IMR-90 (cell line): ENCODE data around the gene TCF7L2. TPM values are rescaled to one million over a fixed set of nuclear protein-coding genes. Genes with fewer than 3 reads are reported as not detected.

Experiments used
- ATAC-seq: fragments of 200-7000 bp; cut with Tn5 transposase; 2 replicates; pipeline ENCODE4 v1.9.1; 2020; ENCODE audit warnings: low read depth, mild to moderate bottlenecking, moderate library complexity
- BruUV-seq: library from RNA; stranded (reverse); fragments of 400-500 nt; replicated peaks from 2 replicates; lab custom pipeline; 2021; lab: Mats Ljungman, UMichigan
- CTCF ChIA-PET: fragments of 300-600 bp; formaldehyde crosslinking; extraction: SDS; loops from one replicate; lab custom pipeline; 2021; ENCODE audit warnings: antibody characterized with exemption; lab: Yijun Ruan, JAX
- POLR2A ChIA-PET: fragments of 300-600 bp; sonication (Branson Sonifier 250); formaldehyde crosslinking; loops from one replicate; lab custom pipeline; 2022; ENCODE audit warnings: antibody characterized with exemption; ENCODE audit not compliant: unreplicated experiment; lab: Charles Lee
- DNase-seq: peaks from one replicate; pipeline ENCODE4 v3.0.0; 2013
- H2AFZ ChIP-seq: replicated peaks from 2 replicates; pipeline ENCODE3; 2013; ENCODE audit warnings: low read length, mild to moderate bottlenecking; ENCODE audit not compliant: poor library complexity
- H2AK5ac ChIP-seq: 2 replicates; pipeline ENCODE4 v1.6.1; 2013; ENCODE audit warnings: low read depth, low read length, inconsistent platforms
- H2AK9ac ChIP-seq: replicated peaks from 2 replicates; pipeline ENCODE3; 2013; ENCODE audit warnings: mild to moderate bottlenecking, low read depth, low read length, moderate library complexity; ENCODE audit not compliant: poor library complexity
- H2BK120ac ChIP-seq: 2 replicates; pipeline ENCODE4 v1.6.1; 2013; ENCODE audit warnings: low read depth, low read length, inconsistent platforms
- H2BK15ac ChIP-seq: 3 replicates; pipeline ENCODE4 v1.6.1; 2013; ENCODE audit warnings: low read depth, low read length, inconsistent platforms
- H2BK20ac ChIP-seq: 2 replicates; pipeline ENCODE4 v1.6.1; 2013; ENCODE audit warnings: low read depth, mild to moderate bottlenecking, inconsistent platforms, low read length, moderate library complexity
- H2BK5ac ChIP-seq: 2 replicates; pipeline ENCODE4 v1.6.1; 2013; ENCODE audit warnings: mild to moderate bottlenecking, low read depth, low read length, inconsistent platforms; ENCODE audit not compliant: poor library complexity, severe bottlenecking
- H3K14ac ChIP-seq: replicated peaks from 2 replicates; pipeline ENCODE4 v1.6.1; 2013; ENCODE audit warnings: low read depth, low read length, inconsistent platforms
- H3K18ac ChIP-seq: 2 replicates; pipeline ENCODE4 v1.6.1; 2013; ENCODE audit warnings: low read depth, low read length, control low read depth
- H3K23ac ChIP-seq: 2 replicates; pipeline ENCODE4 v1.6.1; 2013; ENCODE audit warnings: low read depth, low read length, inconsistent platforms
- H3K27ac ChIP-seq: 2 replicates; pipeline ENCODE4 v1.5.1; 2013; ENCODE audit warnings: mild to moderate bottlenecking, control low read depth, low read length; ENCODE audit not compliant: insufficient read depth
- H3K27me3 ChIP-seq: 2 replicates; pipeline ENCODE4 v1.6.1; 2013; ENCODE audit warnings: low read length; ENCODE audit not compliant: control insufficient read depth, insufficient read depth
- H3K36me3 ChIP-seq: 2 replicates; pipeline ENCODE4 v1.6.1; 2013; ENCODE audit warnings: low read length, mixed read lengths; ENCODE audit not compliant: control insufficient read depth, insufficient read depth
- H3K4ac ChIP-seq: 2 replicates; pipeline ENCODE4 v1.6.1; 2013; ENCODE audit warnings: low read depth, low read length, inconsistent platforms
- H3K4me1 ChIP-seq: 2 replicates; pipeline ENCODE4 v1.6.1; 2013; ENCODE audit warnings: low read length, mixed read lengths; ENCODE audit not compliant: control insufficient read depth, insufficient read depth
- H3K4me2 ChIP-seq: 2 replicates; pipeline ENCODE4 v1.6.1; 2013; ENCODE audit warnings: low read depth, mild to moderate bottlenecking, control low read depth, low read length, moderate library complexity
- H3K4me3 ChIP-seq: 2 replicates; pipeline ENCODE4 v1.5.1; 2013; ENCODE audit warnings: low read depth, mild to moderate bottlenecking, control low read depth, low read length, moderate library complexity; ENCODE audit not compliant: insufficient read depth
- H3K56ac ChIP-seq: 2 replicates; pipeline ENCODE4 v1.6.1; 2013; ENCODE audit warnings: low read length, inconsistent platforms; ENCODE audit not compliant: insufficient read depth; ENCODE audit errors: extremely low read depth
- H3K79me1 ChIP-seq, 2 experiments: 2 replicates each; pipeline ENCODE4 v1.6.1; 2013; ENCODE audit warnings: low read length in 2 of 2, inconsistent platforms in 1 of 2, low read depth in 1 of 2
- H3K9ac ChIP-seq: 2 replicates; pipeline ENCODE4 v1.6.1; 2013; ENCODE audit warnings: low read depth, low read length, control low read depth
- H3K9me1 ChIP-seq: 2 replicates; pipeline ENCODE4 v1.6.1; 2013; ENCODE audit warnings: low read length, inconsistent platforms; ENCODE audit not compliant: insufficient read depth
- H3K9me3 ChIP-seq: 2 replicates; pipeline ENCODE4 v1.6.1; 2013; ENCODE audit warnings: low read length; ENCODE audit not compliant: control insufficient read depth, insufficient read depth
- H4K20me1 ChIP-seq: 2 replicates; pipeline ENCODE4 v1.6.1; 2013; ENCODE audit warnings: low read length, inconsistent platforms; ENCODE audit not compliant: insufficient read depth
- H4K5ac ChIP-seq: 2 replicates; pipeline ENCODE4 v1.6.1; 2013; ENCODE audit warnings: mild to moderate bottlenecking, low read depth, low read length, control low read depth
- H4K8ac ChIP-seq, 2 experiments: 2 replicates each; pipeline ENCODE4 v1.6.1; 2013; ENCODE audit warnings: low read depth in 2 of 2, low read length in 2 of 2, control low read depth in 1 of 2, inconsistent platforms in 1 of 2
- H4K91ac ChIP-seq: 2 replicates; pipeline ENCODE4 v1.6.1; 2013; ENCODE audit warnings: low read depth, low read length, inconsistent platforms; ENCODE audit not compliant: insufficient read depth
- BHLHE40 ChIP-seq: fragments of 150-350 bp; IDR thresholded peaks from 2 replicates; pipeline ENCODE4 v1.6.1; 2016; ENCODE audit warnings: mild to moderate bottlenecking, low read depth, low read length
- CTCF ChIP-seq: conservative IDR thresholded peaks from 2 replicates; pipeline ENCODE4 v1.5.1; 2012; ENCODE audit warnings: mild to moderate bottlenecking, low read depth, low read length, improper control_type of control experiment
- ELK1 ChIP-seq: fragments of 150-350 bp; IDR thresholded peaks from 2 replicates; pipeline ENCODE4 v1.6.1; 2016; ENCODE audit warnings: low read depth, mild to moderate bottlenecking, low read length, moderate library complexity, borderline replicate concordance
- FOS ChIP-seq: fragments of 150-350 bp; IDR thresholded peaks from 2 replicates; pipeline ENCODE4 v1.6.1; 2016; ENCODE audit warnings: low read depth, low read length
- MAFK ChIP-seq: IDR thresholded peaks from 2 replicates; pipeline ENCODE4 v1.6.1; 2012; ENCODE audit warnings: low read depth, low read length, improper control_type of control experiment
- MAZ ChIP-seq: IDR thresholded peaks from 2 replicates; pipeline ENCODE4 v1.6.1; 2012; ENCODE audit warnings: low read depth, mild to moderate bottlenecking, low read length, improper control_type of control experiment, moderate library complexity, borderline replicate concordance
- POLR2A ChIP-seq: IDR thresholded peaks from 2 replicates; pipeline ENCODE4 v1.6.1; 2012; ENCODE audit warnings: mild to moderate bottlenecking, low read depth, low read length
- RAD21 ChIP-seq: IDR thresholded peaks from 2 replicates; pipeline ENCODE4 v1.6.1; 2012; ENCODE audit warnings: low read length, improper control_type of control experiment
- RCOR1 ChIP-seq: IDR thresholded peaks from 2 replicates; pipeline ENCODE4 v1.6.1; 2012; ENCODE audit warnings: mild to moderate bottlenecking, low read length, improper control_type of control experiment; ENCODE audit not compliant: insufficient replicate concordance
- SMC3 ChIP-seq: fragments of 150-350 bp; IDR thresholded peaks from 2 replicates; pipeline ENCODE4 v1.6.1; 2016; ENCODE audit warnings: low read depth, mild to moderate bottlenecking, antibody characterized with exemption, low read length, moderate library complexity
- USF2 ChIP-seq: fragments of 150-350 bp; IDR thresholded peaks from 2 replicates; pipeline ENCODE4 v1.6.1; 2017; ENCODE audit warnings: mild to moderate bottlenecking, antibody characterized with exemption, low read length, low read depth
- WGBS, 2 experiments: methylation state at CpG; one replicate each; pipeline versions ENCODE4 v1.1.5 to v1.1.7; 2013; ENCODE audit warnings: missing lambda C conversion rate in 2 of 2; ENCODE audit not compliant: insufficient read length in 1 of 2; ENCODE audit errors: extremely low coverage in 2 of 2; 5-methylcytosine and 5-hydroxymethylcytosine counted together
- dilution Hi-C: fragments of 300-500 bp; cut with HindIII; formaldehyde crosslinking; loops from one replicate; pipeline ENCODE4 v1.14.3; 2018; ENCODE audit warnings: low sequenced_read_pairs; ENCODE audit not compliant: unreplicated experiment
- in situ Hi-C: fragments of 300-500 bp; cut with MboI; formaldehyde crosslinking; loops from 3 replicates; pipeline ENCODE4 v1.14.3; 2019; ENCODE audit warnings: low sequenced_read_pairs, inconsistent platforms, mixed read lengths
- intact Hi-C: fragments of 100-400 bp; cut with micrococcal nuclease; formaldehyde crosslinking; loops from 2 replicates; pipeline ENCODE4 v1.10.0; 2022
- polyA plus RNA-seq, 3 experiments: library from polyadenylated mRNA; depleted of rRNA; stranded (reverse); fragments of >200 nt; gene quantifications; 2 replicates each; pipeline ENCODE4 v1.2.3, GENCODE V29; 2012; ENCODE audit warnings: low replicate concordance in 1 of 3
- total RNA-seq: library from RNA; depleted of rRNA; stranded (reverse); fragments of >200 nt; gene quantifications from 2 replicates; pipeline ENCODE4 v1.2.3, GENCODE V29; 2012

Gene TCF7L2
- total and polyA plus RNA-seq, 2 of the 4 experiments (the other 2 are of a cell fraction): 1.3 to 12.2 TPM

GRCh38 chr10:113061054-113061430 is 111.0 kb downstream of the TCF7L2 start:
- 100% methylated on average over 1 of the region's 7 CpGs; no CpG with 5 or more reads in 1 of the 2 experiments for WGBS, 2 experiments
- Histone ChIP-seq H3K4ac (peak overlapping the region; percentile 22; the same call in 1 of the 2 replicates), H3K36me3 (peaks cover 2% of the 10 kb centered on the region), H3K9me1 (peaks cover 16% of the 10 kb centered on the region), H3K4me1 (peaks cover 37% of the 10 kb centered on the region), H2AK5ac (0 out of 2 replicates have a peak overlapping the region, but pooled peaks have one; percentile 18), H3K4me2 (no peak overlapping the region), H2BK20ac (no peak overlapping the region), H3K56ac (no peak overlapping the region), H2AK9ac (no peak overlapping the region), H2BK120ac (no peak overlapping the region), H3K18ac (no peak overlapping the region), H4K20me1 (peaks cover 7% of the 10 kb centered on the region; the same call in 1 of the 2 replicates), H3K14ac (no peak overlapping the region), H2AFZ (no peak overlapping the region), H3K9ac (no peak overlapping the region), H2BK5ac (no peak overlapping the region), H4K5ac (no peak overlapping the region), H3K9me3 (no peaks in the 10 kb centered on the region), H2BK15ac (no peak overlapping the region), H3K23ac (no peak overlapping the region), H3K27me3 (no peaks in the 10 kb centered on the region), H3K79me1 (peaks cover 44 to 88% of the 10 kb centered on the region in 2 experiments), H4K91ac (no peak overlapping the region), H3K27ac (no peak overlapping the region), H3K4me3 (no peak overlapping the region), H4K8ac (peak overlapping the region in 1 of 2 experiments; percentile 83; a peak in 1 of 4 replicates)
- BruUV-seq: no TSS peak
- ChIA-PET CTCF (interaction anchor here (0.6 to 0.7 kb wide), 2 partner anchors 32 to 78 kb away, joined by 3 read pairs; no protein-coding TSS in a partner anchor), POLR2A (no interaction called here)
- dilution Hi-C loops (no loop called here), intact Hi-C loops (no loop called here), in situ Hi-C loops (no loop called here)
- DNase-seq: no peak
- ATAC-seq: no peak
- TF ChIP-seq CTCF (no peak), USF2 (no peak), POLR2A (no peak), BHLHE40 (no peak), FOS (no peak), MAFK (no peak), RAD21 (no peak), RCOR1 (no peak), MAZ (no peak), SMC3 (no peak), ELK1 (no peak)
